OCI-LY1 (cell line): ENCODE measurements around the gene PTH1R.

Experiments used
- CTCF ChIP-seq: fragments of 200-600 bp; sonication (generic), shearing (Covaris generic); IDR thresholded peaks from 2 replicates; pipeline ENCODE4 v1.5.1; 2017; ENCODE audit warnings: mild to moderate bottlenecking, antibody characterized with exemption, low read length, moderate library complexity, mixed read lengths
- EZH2 ChIP-seq: fragments of 200-600 bp; sonication (generic), shearing (Covaris generic); IDR thresholded peaks from 2 replicates; pipeline ENCODE4 v1.8.0; 2017; ENCODE audit warnings: borderline replicate concordance, mixed run types, mild to moderate bottlenecking, antibody characterized with exemption, low read length, moderate library complexity, mixed read lengths

GRCh38 chr3:46922871-46923558 is 45.5 kb downstream of the PTH1R start:
- TF ChIP-seq CTCF (no peak), EZH2 (no peak)
